SK-N-SH (cell line): ENCODE results near the gene AHSG. TPM values are rescaled to one million over a fixed set of nuclear protein-coding genes. Genes with fewer than 3 reads are reported as not detected.

Experiments
- CTCF ChIA-PET: fragments of 300-600, 350-600 bp; formaldehyde crosslinking; extraction: SDS; loops from one replicate; lab custom pipeline; 2021; lab: Yijun Ruan, JAX
- POLR2A ChIA-PET: fragments of 350-600 bp; sonication (Branson Sonifier 250); formaldehyde crosslinking; extraction: SDS; loops from one replicate; lab custom pipeline; 2020; ENCODE audit warnings: antibody characterized with exemption, inconsistent platforms; lab: Yijun Ruan, JAX
- DNase-seq: peaks from one replicate; pipeline ENCODE4 v3.0.0; 2012
- H2AFZ ChIP-seq: fragments of 200-600 bp; sonication (generic); 2 replicates; pipeline ENCODE4 v1.8.1; 2016; ENCODE audit warnings: antibody characterized with exemption, mild to moderate bottlenecking, low read depth
- H3F3A ChIP-seq: fragments of 200-600 bp; sonication (generic); replicated peaks from 2 replicates; pipeline ENCODE3; 2016; ENCODE audit warnings: antibody characterized with exemption, mild to moderate bottlenecking; ENCODE audit not compliant: insufficient read depth
- H3K27ac ChIP-seq, 2 experiments: fragments of 200-500 bp in 1 of 2; fragments of 200-600 bp in 1 of 2; sonication (Bioruptor generic) in 1 of 2; sonication (generic), shearing (Covaris generic) in 1 of 2; 2 replicates each; pipeline versions ENCODE4 v1.5.1 to v1.6.1; 2014 to 2016; ENCODE audit warnings: low read depth in 2 of 2, inconsistent platforms in 1 of 2, low read length in 1 of 2, mild to moderate bottlenecking in 1 of 2, mixed read lengths in 1 of 2
- H3K27me3 ChIP-seq: fragments of 200-600 bp; sonication (generic), shearing (Covaris generic); 2 replicates; pipeline ENCODE4 v1.6.1; 2016; ENCODE audit warnings: mixed run types; ENCODE audit not compliant: insufficient read depth
- H3K36me3 ChIP-seq, 2 experiments: fragments of 200-500 bp in 1 of 2; fragments of 200-600 bp in 1 of 2; sonication (Bioruptor generic) in 1 of 2; sonication (generic) in 1 of 2; replicated peaks in 1 of 2; 2 replicates each; pipeline versions ENCODE3 to v1.5.1; 2014 to 2016; ENCODE audit warnings: low read length in 1 of 2, mild to moderate bottlenecking in 1 of 2; ENCODE audit not compliant: insufficient read depth in 2 of 2, control insufficient read depth in 1 of 2
- H3K4me1 ChIP-seq, 2 experiments: fragments of 200-500 bp in 1 of 2; fragments of 200-600 bp in 1 of 2; sonication (Bioruptor generic) in 1 of 2; sonication (generic), shearing (Covaris generic) in 1 of 2; 2 replicates each; pipeline versions ENCODE4 v1.5.1 to v1.6.1; 2014 to 2016; ENCODE audit warnings: low read depth in 1 of 2, low read length in 1 of 2, mixed run types in 1 of 2; ENCODE audit not compliant: insufficient read depth in 2 of 2, control insufficient read depth in 1 of 2
- H3K4me2 ChIP-seq: fragments of 200-600 bp; sonication (generic), shearing (Covaris generic); 2 replicates; pipeline ENCODE4 v1.6.1; 2017; ENCODE audit warnings: mixed run types
- H3K4me3 ChIP-seq, 2 experiments: fragments of 200-500 bp in 1 of 2; fragments of 200-600 bp in 1 of 2; sonication (Bioruptor generic) in 1 of 2; sonication (generic), shearing (Covaris generic) in 1 of 2; 2 replicates each; pipeline versions ENCODE4 v1.5.1 to v1.8.1; 2014 to 2016; ENCODE audit warnings: low read depth in 2 of 2, inconsistent platforms in 1 of 2, low read length in 1 of 2, mild to moderate bottlenecking in 1 of 2, mixed read lengths in 1 of 2, moderate library complexity in 1 of 2
- H3K79me2 ChIP-seq: fragments of 200-600 bp; sonication (generic); 2 replicates; pipeline ENCODE4 v1.8.1; 2017; ENCODE audit warnings: mild to moderate bottlenecking; ENCODE audit not compliant: insufficient read depth
- H3K9ac ChIP-seq: fragments of 200-600 bp; sonication (generic); 2 replicates; pipeline ENCODE4 v1.6.1; 2017; ENCODE audit warnings: mixed run types
- H3K9me2 ChIP-seq: fragments of 200-600 bp; sonication (generic); 2 replicates; pipeline ENCODE4 v1.6.1; 2017; ENCODE audit warnings: mixed run types
- H3K9me3 ChIP-seq: fragments of 200-600 bp; sonication (generic); 2 replicates; pipeline ENCODE4 v1.6.1; 2017; ENCODE audit warnings: mixed run types, mild to moderate bottlenecking, moderate library complexity
- H4K20me1 ChIP-seq: fragments of 200-600 bp; sonication (generic); 2 replicates; pipeline ENCODE4 v1.6.1; 2017; ENCODE audit warnings: mild to moderate bottlenecking, mixed run types; ENCODE audit not compliant: insufficient read depth
- ELF1 ChIP-seq: IDR thresholded peaks from 2 replicates; pipeline ENCODE4 v1.4.0; 2012
- EP300 ChIP-seq, 2 experiments: IDR thresholded peaks; 2 replicates each; pipeline versions ENCODE4 v1.4.0 to v1.6.1; 2012; ENCODE audit warnings: borderline replicate concordance in 1 of 2, low read depth in 1 of 2, low read length in 1 of 2
- FOSL2 ChIP-seq: IDR thresholded peaks from 2 replicates; pipeline ENCODE4 v1.4.0; 2012; ENCODE audit warnings: low read depth, mild to moderate bottlenecking, moderate library complexity, borderline replicate concordance
- FOXJ3 ChIP-seq: sonication (generic); formaldehyde crosslinking; IDR thresholded peaks from 2 replicates; pipeline ENCODE4 v1.5.1; 2020; ENCODE audit warnings: mild to moderate bottlenecking, missing genetic modification reagents
- FOXM1 ChIP-seq: IDR thresholded peaks from 2 replicates; pipeline ENCODE4 v1.4.0; 2012; ENCODE audit warnings: low read depth, mild to moderate bottlenecking
- GABPA ChIP-seq: IDR thresholded peaks from 2 replicates; pipeline ENCODE4 v1.4.0; 2012; ENCODE audit warnings: low read depth, mild to moderate bottlenecking
- JUND ChIP-seq: IDR thresholded peaks from 2 replicates; pipeline ENCODE4 v1.4.0; 2012
- NFIC ChIP-seq: IDR thresholded peaks from 2 replicates; pipeline ENCODE4 v1.4.0; 2012; ENCODE audit warnings: borderline replicate concordance
- NRF1 ChIP-seq: IDR thresholded peaks from 2 replicates; pipeline ENCODE4 v1.6.1; 2012; ENCODE audit warnings: low read depth, mild to moderate bottlenecking, low read length
- RAD21 ChIP-seq: IDR thresholded peaks from 2 replicates; pipeline ENCODE4 v1.6.1; 2012; ENCODE audit warnings: mild to moderate bottlenecking, low read length
- RCOR1 ChIP-seq: fragments of 150-350 bp; IDR thresholded peaks from 2 replicates; pipeline ENCODE4 v1.6.1; 2017; ENCODE audit warnings: antibody characterized with exemption, low read length
- RXRA ChIP-seq: IDR thresholded peaks from 2 replicates; pipeline ENCODE4 v1.4.0; 2012; ENCODE audit warnings: low read depth, mild to moderate bottlenecking, borderline replicate concordance
- TAF1 ChIP-seq: IDR thresholded peaks from 2 replicates; pipeline ENCODE4 v1.6.1; 2012; ENCODE audit warnings: low read depth, mild to moderate bottlenecking, low read length, moderate library complexity, borderline replicate concordance
- TCF12 ChIP-seq: IDR thresholded peaks from 2 replicates; pipeline ENCODE4 v1.4.0; 2012
- TEAD4 ChIP-seq: IDR thresholded peaks from 2 replicates; pipeline ENCODE4 v1.4.0; 2012; ENCODE audit warnings: mild to moderate bottlenecking, borderline replicate concordance; ENCODE audit not compliant: insufficient read depth
- YY1 ChIP-seq: IDR thresholded peaks from 2 replicates; pipeline ENCODE4 v1.4.0; 2012; ENCODE audit warnings: low read depth, mild to moderate bottlenecking
- WGBS: methylation state at CpG from one replicate; pipeline ENCODE4 v1.1.6; 2017; ENCODE audit warnings: low lambda C conversion rate; 5-methylcytosine and 5-hydroxymethylcytosine counted together
- polyA plus RNA-seq, 3 experiments: library from polyadenylated mRNA; depleted of rRNA; stranded (reverse); fragments of >200 nt; gene quantifications; 2 replicates each; pipeline ENCODE4 v1.2.3, GENCODE V29; 2012
- TF ChIP-seq, protein P1 (sequence below): fragments of 150-350 bp; IDR thresholded peaks from 2 replicates; pipeline ENCODE4 v1.6.1; 2017; ENCODE audit warnings: antibody characterized with exemption, low read length, low read depth, borderline replicate concordance
- TF ChIP-seq, protein P2 (sequence below): IDR thresholded peaks from 2 replicates; pipeline ENCODE4 v1.4.0; 2012; ENCODE audit warnings: low read depth
- TF ChIP-seq, protein P3 (sequence below): IDR thresholded peaks from 2 replicates; pipeline ENCODE4 v1.4.0; 2012; ENCODE audit warnings: low read depth, borderline replicate concordance
- TF ChIP-seq, protein P4 (sequence below): fragments of 150-350 bp; IDR thresholded peaks from 2 replicates; pipeline ENCODE4 v1.6.1; 2016; ENCODE audit warnings: mild to moderate bottlenecking, low read depth, low read length
- TF ChIP-seq, protein P5 (sequence below): IDR thresholded peaks from 2 replicates; pipeline ENCODE4; 2012
- TF ChIP-seq, protein P6 (sequence below): IDR thresholded peaks from 2 replicates; pipeline ENCODE4 v1.6.1; 2012; ENCODE audit warnings: mild to moderate bottlenecking, low read depth, low read length, moderate library complexity

Gene AHSG
- polyA plus RNA-seq, 1 of the 3 experiments (the other 2 are of a cell fraction), result not detected

DNA sequence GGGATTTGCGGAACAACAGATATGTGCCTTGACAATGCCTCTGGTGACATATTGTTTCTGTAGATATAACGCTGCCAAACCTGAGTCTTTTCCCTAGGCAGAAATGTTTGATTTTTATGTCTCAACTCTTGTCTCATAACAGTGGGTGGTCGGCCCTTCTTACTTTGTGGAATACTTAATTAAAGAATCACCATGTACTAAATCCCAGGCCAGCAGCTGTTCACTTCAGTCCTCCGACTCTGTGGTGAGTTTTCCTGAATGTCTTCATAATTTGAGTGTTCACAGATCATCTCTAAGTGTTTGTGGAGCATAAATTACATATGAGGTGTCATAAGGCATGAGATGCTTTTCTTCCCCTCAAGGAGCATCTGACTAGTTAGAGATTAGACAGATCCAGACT is 33.2 kb downstream of the AHSG start:
- Histone ChIP-seq H3K4me1 (no peaks in the 10 kb centered on the region), H2AFZ (no peak overlapping the region), H3K9ac (no peak overlapping the region), H4K20me1 (no peaks in the 10 kb centered on the region), H3K9me3 (no peaks in the 10 kb centered on the region), H3K27ac (no peak overlapping the region), H3K9me2 (no peaks in the 10 kb centered on the region), H3K36me3 (no peaks in the 10 kb centered on the region), H3K27me3 (peaks cover 7% of the 10 kb centered on the region; the same call in 1 of the 2 replicates), H3F3A (no peaks in the 10 kb centered on the region), H3K79me2 (no peaks in the 10 kb centered on the region), H3K4me2 (no peak overlapping the region), H3K4me3 (no peak overlapping the region)
- 36% methylated on average over 4 of the region's 4 CpGs for WGBS
- CTCF ChIA-PET, result no interaction called here
- DNase-seq, result no peak
- no peak for TF ChIP-seq RXRA
- no peak for TF ChIP-seq RAD21
- TF ChIP-seq, protein P1, sequence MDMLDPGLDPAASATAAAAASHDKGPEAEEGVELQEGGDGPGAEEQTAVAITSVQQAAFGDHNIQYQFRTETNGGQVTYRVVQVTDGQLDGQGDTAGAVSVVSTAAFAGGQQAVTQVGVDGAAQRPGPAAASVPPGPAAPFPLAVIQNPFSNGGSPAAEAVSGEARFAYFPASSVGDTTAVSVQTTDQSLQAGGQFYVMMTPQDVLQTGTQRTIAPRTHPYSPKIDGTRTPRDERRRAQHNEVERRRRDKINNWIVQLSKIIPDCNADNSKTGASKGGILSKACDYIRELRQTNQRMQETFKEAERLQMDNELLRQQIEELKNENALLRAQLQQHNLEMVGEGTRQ, result no peak
- TF ChIP-seq, protein P2, sequence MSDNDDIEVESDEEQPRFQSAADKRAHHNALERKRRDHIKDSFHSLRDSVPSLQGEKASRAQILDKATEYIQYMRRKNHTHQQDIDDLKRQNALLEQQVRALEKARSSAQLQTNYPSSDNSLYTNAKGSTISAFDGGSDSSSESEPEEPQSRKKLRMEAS, result no peak
- no peak for TF ChIP-seq EP300 (IDR thresholded peaks at IDR 0.05; ENCODE audit: borderline replicate concordance in 1 of 2, low read depth in 1 of 2, low read length in 1 of 2)
- TF ChIP-seq GABPA, result no peak
- POLR2A ChIA-PET, result no interaction called here

DNA sequence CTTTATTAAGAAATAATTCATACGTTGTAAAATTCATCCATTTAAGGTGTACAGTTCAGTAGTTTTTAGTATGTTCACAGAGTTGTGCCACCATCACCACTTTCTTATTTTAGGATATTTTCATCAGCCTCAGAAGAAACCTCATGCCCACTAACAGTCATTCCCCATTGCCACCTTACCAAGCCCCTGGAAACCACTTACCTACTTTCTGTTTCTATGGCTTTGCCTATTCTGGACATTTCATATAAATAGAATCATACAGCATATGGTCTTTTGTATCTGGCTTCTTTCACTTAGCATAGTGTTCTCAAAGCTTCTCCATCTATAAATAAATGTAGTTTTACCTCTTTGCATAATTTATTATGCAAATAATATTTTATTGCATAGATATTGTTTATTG is 34.0 kb downstream of the AHSG start:
- DNase-seq, result no peak
- 44% methylated on average over 1 of the region's 1 CpG for WGBS
- Histone ChIP-seq H3F3A (no peaks in the 10 kb centered on the region), H3K27me3 (peaks cover 7% of the 10 kb centered on the region; the same call in 1 of the 2 replicates), H3K27ac (no peak overlapping the region), H2AFZ (no peak overlapping the region), H3K4me3 (no peak overlapping the region), H3K36me3 (no peaks in the 10 kb centered on the region), H3K4me1 (no peaks in the 10 kb centered on the region), H3K9ac (no peak overlapping the region), H3K9me3 (no peaks in the 10 kb centered on the region)
- TF ChIP-seq FOSL2 (no peak), TAF1 (no peak), YY1 (no peak), FOXJ3 (CRISPR knock-in tag) (no peak), TEAD4 (no peak), JUND (no peak), NFIC (no peak), RXRA (no peak), RCOR1 (no peak), ELF1 (no peak), NRF1 (no peak), RAD21 (no peak), FOXM1 (no peak), TCF12 (no peak)
- TF ChIP-seq, protein P3, sequence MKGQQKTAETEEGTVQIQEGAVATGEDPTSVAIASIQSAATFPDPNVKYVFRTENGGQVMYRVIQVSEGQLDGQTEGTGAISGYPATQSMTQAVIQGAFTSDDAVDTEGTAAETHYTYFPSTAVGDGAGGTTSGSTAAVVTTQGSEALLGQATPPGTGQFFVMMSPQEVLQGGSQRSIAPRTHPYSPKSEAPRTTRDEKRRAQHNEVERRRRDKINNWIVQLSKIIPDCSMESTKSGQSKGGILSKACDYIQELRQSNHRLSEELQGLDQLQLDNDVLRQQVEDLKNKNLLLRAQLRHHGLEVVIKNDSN, result no peak
- TF ChIP-seq, protein P4, sequence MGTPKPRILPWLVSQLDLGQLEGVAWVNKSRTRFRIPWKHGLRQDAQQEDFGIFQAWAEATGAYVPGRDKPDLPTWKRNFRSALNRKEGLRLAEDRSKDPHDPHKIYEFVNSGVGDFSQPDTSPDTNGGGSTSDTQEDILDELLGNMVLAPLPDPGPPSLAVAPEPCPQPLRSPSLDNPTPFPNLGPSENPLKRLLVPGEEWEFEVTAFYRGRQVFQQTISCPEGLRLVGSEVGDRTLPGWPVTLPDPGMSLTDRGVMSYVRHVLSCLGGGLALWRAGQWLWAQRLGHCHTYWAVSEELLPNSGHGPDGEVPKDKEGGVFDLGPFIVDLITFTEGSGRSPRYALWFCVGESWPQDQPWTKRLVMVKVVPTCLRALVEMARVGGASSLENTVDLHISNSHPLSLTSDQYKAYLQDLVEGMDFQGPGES, result no peak
- TF ChIP-seq, protein P5, sequence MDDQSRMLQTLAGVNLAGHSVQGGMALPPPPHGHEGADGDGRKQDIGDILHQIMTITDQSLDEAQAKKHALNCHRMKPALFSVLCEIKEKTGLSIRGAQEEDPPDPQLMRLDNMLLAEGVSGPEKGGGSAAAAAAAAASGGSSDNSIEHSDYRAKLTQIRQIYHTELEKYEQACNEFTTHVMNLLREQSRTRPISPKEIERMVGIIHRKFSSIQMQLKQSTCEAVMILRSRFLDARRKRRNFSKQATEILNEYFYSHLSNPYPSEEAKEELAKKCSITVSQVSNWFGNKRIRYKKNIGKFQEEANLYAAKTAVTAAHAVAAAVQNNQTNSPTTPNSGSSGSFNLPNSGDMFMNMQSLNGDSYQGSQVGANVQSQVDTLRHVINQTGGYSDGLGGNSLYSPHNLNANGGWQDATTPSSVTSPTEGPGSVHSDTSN, result no peak
- TF ChIP-seq, protein P6, sequence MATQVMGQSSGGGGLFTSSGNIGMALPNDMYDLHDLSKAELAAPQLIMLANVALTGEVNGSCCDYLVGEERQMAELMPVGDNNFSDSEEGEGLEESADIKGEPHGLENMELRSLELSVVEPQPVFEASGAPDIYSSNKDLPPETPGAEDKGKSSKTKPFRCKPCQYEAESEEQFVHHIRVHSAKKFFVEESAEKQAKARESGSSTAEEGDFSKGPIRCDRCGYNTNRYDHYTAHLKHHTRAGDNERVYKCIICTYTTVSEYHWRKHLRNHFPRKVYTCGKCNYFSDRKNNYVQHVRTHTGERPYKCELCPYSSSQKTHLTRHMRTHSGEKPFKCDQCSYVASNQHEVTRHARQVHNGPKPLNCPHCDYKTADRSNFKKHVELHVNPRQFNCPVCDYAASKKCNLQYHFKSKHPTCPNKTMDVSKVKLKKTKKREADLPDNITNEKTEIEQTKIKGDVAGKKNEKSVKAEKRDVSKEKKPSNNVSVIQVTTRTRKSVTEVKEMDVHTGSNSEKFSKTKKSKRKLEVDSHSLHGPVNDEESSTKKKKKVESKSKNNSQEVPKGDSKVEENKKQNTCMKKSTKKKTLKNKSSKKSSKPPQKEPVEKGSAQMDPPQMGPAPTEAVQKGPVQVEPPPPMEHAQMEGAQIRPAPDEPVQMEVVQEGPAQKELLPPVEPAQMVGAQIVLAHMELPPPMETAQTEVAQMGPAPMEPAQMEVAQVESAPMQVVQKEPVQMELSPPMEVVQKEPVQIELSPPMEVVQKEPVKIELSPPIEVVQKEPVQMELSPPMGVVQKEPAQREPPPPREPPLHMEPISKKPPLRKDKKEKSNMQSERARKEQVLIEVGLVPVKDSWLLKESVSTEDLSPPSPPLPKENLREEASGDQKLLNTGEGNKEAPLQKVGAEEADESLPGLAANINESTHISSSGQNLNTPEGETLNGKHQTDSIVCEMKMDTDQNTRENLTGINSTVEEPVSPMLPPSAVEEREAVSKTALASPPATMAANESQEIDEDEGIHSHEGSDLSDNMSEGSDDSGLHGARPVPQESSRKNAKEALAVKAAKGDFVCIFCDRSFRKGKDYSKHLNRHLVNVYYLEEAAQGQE, result no peak
- TF ChIP-seq, all 33 proteins: peak for 0
- Histone ChIP-seq H3K79me2 (no peaks in the 10 kb centered on the region), H3K4me2 (no peak overlapping the region), H3K9me2 (no peaks in the 10 kb centered on the region), H4K20me1 (no peaks in the 10 kb centered on the region)
- POLR2A ChIA-PET, result no interaction called here
- CTCF ChIA-PET, result no interaction called here
